GM10847 (cell line): ENCODE results near the gene PPP2R5A.

Experiments used
- POLR2A ChIP-seq: IDR thresholded peaks from 2 replicates; pipeline ENCODE4 v1.6.1; 2011; ENCODE audit not compliant: insufficient read length; ENCODE audit errors: extremely low read depth

PPP2R5A gene

DNA sequence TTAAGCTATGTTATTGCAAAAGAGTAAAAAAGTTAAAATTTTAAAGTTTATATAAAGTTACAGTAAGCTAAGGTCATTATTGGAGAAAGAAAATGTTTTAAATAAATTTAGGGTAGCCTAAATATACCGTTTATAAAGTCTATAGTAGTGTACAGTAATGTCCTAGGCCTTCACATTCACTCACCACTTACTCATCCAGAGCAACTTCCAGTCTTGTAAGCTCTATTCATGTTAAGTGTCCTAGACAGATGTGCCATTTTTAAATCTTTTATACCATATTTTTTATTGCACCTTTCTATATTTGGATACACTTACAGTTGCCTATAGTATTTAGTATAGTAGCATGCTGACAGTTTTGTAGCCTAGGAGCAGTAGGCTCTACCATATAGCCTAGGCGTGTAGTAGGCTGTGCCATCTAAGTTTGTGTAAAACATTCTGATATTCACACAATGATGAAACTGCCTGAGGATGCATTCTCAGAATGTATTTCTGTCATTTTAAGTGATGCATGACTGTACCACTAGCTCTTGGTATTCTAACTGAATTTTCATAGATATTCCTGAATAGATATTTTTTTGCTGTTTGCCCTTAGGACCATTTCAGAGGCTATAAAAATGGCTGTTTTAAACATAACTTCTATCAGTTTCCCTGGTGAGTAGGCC, 26.8 kb downstream of the PPP2R5A start:
- TF ChIP-seq POLR2A: no peak

- TF ChIP-seq POLR2A: no peak
Observed at GRCh38 chr1:212313616-212314015, 28.4 kb downstream of the PPP2R5A start.

GRCh38 chr1:212315184-212315583, 30.0 kb downstream of the PPP2R5A start:
- TF ChIP-seq POLR2A: no peak

DNA sequence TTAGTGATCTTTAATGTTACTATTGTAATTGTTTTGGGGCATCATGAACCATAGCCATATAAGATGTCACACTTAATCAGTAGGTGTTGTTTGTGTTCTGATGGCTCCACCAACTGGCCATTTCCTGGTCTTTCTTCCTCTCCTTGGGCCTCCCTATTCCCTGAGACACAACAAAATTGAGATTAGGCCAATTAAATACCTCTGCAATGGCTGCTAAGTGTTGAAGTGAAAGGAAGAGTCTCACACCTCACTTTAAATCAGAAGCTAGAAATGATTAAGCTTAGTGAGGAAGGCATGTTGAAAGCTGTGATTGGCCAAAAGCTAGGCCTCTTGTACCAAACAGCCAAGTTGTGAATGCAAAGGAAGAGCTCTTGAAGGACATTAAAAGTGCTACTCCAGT, 30.7 kb downstream of the PPP2R5A start:
- no peak for TF ChIP-seq POLR2A

GRCh38 chr1:212317916-212318315, 32.7 kb downstream of the PPP2R5A start:
- TF ChIP-seq POLR2A: no peak

DNA sequence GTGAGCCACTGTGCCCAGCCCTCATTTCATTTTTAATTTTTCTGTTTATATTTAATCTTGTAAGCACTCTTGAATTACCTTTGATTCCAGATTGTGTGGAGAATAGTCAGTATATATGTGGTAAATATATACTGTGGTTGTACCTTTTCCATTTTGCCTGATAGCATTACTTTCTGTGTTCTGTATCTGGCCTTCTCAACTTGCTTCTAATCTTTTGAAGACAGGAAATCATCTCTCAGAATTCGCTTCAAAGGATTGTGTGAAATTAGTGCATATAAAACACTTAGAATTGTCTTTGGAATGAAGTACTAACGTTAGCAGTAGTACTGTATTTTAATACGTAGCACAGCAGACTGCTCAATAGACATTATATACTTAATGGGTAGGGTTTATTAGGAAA, 37.9 kb downstream of the PPP2R5A start:
- no peak for TF ChIP-seq POLR2A

DNA sequence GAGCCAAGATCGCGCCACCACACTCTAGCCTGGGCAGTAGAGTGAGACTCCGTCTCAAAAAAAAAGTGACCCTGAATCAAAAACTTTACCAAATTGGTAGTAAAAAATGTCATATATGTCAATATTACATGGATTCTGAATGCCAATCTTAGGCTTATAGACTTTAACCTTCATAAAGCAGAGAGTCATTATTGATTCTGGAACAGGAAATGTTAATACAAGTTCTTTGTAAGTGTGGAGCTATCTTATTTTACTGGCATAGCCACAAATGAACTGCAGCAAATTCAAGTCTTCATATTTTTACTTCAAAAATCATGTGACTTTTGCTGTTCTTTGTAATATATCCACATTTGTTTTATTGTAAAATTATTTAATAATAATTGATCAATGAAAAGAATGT, 41.3 kb downstream of the PPP2R5A start:
- TF ChIP-seq POLR2A: no peak

- no peak for TF ChIP-seq POLR2A
Observed at GRCh38 chr1:212328248-212328647, 43.0 kb downstream of the PPP2R5A start.

GRCh38 chr1:212329105-212329504, 43.9 kb downstream of the PPP2R5A start:
- TF ChIP-seq POLR2A: no peak

DNA sequence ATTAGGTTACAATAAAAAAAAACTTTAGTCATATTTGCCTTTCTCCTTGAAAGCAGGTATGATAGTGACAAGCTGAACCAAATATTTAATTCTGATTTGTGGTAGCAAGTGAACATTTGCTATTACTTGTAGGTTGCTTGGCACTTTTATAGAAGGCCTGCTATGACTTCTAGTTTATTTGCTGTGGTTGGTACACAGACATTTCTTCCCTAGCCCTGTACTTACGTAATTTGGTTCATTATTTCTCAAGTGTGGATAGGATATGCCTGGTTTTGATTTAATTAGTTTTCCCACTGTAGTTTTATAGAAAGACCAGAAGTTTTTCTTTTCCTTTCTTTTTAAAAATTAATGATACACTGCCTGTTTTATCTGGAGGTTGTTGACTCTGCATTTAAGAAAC, 55.9 kb downstream of the PPP2R5A start:
- no peak for TF ChIP-seq POLR2A

DNA sequence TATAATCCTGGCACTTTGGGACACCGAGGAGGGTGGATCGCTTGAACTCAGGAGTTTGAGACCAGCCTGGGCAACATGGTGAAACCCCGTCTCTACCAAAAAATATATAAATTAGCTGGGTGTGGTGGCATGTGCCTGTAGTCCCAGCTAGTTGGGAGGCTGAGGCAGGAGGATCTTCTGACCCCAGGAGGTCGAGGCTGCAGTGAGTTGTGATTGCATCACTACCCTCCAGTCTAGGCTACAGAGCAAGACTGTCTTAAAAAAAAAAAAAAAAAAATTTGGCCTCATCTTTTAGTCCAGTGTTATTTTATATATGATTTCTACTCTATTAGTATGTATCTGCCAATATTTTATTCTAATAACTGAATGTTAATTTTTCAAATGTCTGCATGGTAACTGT, 59.7 kb downstream of the PPP2R5A start:
- no peak for TF ChIP-seq POLR2A

GRCh38 chr1:212346601-212347000, 61.4 kb downstream of the PPP2R5A start:
- TF ChIP-seq POLR2A: no peak

GRCh38 chr1:212351588-212352362, 66.6 kb downstream of the PPP2R5A start:
- TF ChIP-seq POLR2A: no peak

- no peak for TF ChIP-seq POLR2A
Observed at GRCh38 chr1:212353181-212353580, 68.0 kb downstream of the PPP2R5A start.

GRCh38 chr1:212354464-212354863, 69.3 kb downstream of the PPP2R5A start:
- TF ChIP-seq POLR2A: no peak

DNA sequence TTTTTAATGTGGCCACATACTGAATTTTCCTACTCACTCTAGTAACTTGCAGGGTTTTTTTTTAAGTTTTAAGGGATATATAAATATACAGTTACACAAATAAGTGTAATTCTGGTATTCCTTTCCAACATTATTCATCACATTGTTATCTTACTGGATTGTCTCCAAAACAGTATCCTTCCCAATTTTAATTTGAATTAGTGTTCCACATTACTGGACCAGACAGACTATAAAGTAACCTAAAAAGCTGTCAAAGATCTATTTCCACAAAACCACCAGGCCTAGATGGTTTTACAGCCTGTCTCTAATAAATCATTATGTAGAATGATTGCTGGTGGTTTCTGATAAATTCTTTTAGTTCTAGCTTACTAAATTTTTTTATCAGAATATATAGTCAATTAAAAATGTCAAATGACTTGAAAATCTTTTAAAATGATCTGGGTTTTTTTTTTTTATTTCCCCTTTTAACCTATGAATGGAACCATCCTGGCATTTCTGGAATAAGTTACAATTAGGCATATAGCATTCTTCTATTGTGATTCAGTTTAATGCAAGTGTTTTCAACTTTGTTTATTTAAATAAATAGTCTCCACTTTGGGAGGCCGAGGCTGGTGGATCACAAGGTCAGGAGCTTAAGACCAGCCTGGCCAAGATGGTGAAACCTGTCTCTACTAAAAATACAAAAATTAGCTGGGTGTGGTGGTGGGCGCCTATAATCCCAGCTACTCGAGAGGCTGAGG, 70.2 kb downstream of the PPP2R5A start:
- TF ChIP-seq POLR2A: no peak
